AG10803 (cell line): Measurements from ENCODE around the gene PRTFDC1.

Experiments used
- DNase-seq: peaks from one replicate; pipeline ENCODE4 v3.0.0; 2010; ENCODE audit warnings: low read depth
- H3K4me3 ChIP-seq: 2 replicates; pipeline ENCODE4 v1.5.1; 2011; ENCODE audit warnings: mild to moderate bottlenecking, low read length, control low read depth
- TF ChIP-seq, protein P1 (sequence below): conservative IDR thresholded peaks from 2 replicates; pipeline ENCODE4 v1.5.1; 2011; ENCODE audit warnings: mild to moderate bottlenecking, low read length, control low read depth, inconsistent platforms

PRTFDC1 gene

DNA sequence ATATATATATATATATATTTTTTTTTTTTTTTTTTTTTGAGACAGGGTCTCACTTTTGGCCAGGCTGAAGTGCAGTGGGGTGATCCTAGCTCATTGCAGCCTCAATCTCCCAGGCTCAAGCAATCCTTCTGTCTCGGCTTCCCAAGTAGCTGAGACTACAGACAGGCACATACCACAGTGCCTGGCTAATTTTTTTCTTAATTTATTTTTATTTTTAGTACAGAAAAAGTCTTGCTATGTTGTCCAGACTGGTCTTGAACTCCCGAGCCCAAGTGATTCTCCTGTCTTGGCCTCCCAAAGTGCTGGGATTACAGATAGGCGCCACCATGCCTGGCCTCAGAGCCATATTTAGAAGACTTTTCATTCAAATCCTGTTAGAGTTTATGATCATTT, 79.6 kb downstream of the PRTFDC1 start:
- H3K4me3 ChIP-seq: no peak overlapping the region
- TF ChIP-seq, protein P1, sequence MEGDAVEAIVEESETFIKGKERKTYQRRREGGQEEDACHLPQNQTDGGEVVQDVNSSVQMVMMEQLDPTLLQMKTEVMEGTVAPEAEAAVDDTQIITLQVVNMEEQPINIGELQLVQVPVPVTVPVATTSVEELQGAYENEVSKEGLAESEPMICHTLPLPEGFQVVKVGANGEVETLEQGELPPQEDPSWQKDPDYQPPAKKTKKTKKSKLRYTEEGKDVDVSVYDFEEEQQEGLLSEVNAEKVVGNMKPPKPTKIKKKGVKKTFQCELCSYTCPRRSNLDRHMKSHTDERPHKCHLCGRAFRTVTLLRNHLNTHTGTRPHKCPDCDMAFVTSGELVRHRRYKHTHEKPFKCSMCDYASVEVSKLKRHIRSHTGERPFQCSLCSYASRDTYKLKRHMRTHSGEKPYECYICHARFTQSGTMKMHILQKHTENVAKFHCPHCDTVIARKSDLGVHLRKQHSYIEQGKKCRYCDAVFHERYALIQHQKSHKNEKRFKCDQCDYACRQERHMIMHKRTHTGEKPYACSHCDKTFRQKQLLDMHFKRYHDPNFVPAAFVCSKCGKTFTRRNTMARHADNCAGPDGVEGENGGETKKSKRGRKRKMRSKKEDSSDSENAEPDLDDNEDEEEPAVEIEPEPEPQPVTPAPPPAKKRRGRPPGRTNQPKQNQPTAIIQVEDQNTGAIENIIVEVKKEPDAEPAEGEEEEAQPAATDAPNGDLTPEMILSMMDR: no peak
- DNase-seq: no peak

DNA sequence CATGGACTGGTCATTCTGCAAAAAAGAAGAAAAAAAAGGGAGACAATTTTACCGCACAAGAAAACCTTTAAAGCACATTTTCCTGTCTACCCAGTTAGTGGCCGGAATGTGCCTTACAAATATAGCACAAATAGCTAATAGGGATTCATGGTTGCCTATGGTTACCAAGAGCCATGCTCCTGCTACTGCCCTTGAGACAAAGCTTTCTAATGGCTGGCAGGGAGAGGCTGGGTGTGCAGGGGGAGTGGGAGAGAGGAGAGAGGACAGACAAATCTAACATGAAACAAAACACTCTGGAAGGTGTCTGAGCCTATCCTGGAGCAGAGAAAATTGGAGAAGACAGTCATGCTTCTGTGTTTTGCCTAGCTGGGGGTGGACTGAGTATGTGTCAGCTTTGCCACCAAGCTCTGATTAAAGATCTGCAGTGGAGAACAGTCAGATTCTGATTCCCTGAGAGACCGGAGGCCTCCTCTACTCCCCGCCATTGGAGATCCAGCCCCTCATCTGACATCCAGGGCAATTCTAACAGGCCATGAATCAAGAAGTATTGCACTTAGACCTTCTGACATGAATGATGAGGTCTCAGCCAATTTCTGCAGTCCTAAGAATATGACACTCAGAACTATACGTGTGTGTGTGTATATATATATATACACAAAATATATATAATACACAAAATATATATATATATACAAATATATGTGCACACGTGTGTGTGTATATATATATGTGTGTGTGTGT, 80.2 kb downstream of the PRTFDC1 start:
- no peak overlapping the region for H3K4me3 ChIP-seq
- TF ChIP-seq, protein P1: no peak
- no peak for DNase-seq

GRCh38 chr10:24871011-24871935, 81.1 kb downstream of the PRTFDC1 start:
- DNase-seq: no peak
- TF ChIP-seq, protein P1: no peak
- no peak overlapping the region for H3K4me3 ChIP-seq

DNA sequence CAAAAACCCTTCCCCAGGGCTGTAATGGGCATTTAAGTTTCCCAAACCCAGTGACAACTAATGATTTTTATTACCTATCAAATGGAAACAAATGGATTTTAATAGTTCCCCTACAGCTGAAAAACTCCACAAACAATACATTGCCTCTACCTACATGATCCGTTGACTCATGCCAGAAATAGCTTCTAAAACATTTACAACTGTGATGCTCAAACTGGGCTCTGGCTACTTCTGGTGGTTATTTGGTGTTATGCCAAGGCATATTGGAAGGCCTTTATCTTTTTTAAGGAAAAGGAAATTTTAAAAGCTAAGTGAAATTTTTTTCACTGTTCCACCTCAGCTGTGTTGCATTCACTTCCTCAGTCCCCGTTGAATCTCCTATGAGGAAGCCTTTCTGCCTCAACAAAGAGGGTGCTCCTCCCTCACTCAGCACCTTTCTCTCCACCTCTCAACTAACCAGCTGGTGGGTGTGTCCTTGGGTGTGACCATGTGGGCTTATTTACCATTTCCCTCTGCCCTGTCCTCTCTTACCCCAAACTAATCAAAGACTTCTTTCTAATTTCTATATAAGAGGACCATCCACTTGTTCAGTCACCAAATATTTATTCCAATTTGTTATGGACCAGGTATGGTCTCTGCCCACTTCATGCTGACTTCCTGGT, 82.9 kb downstream of the PRTFDC1 start:
- DNase-seq: no peak
- TF ChIP-seq, protein P1: no peak
- no peak overlapping the region for H3K4me3 ChIP-seq

DNA sequence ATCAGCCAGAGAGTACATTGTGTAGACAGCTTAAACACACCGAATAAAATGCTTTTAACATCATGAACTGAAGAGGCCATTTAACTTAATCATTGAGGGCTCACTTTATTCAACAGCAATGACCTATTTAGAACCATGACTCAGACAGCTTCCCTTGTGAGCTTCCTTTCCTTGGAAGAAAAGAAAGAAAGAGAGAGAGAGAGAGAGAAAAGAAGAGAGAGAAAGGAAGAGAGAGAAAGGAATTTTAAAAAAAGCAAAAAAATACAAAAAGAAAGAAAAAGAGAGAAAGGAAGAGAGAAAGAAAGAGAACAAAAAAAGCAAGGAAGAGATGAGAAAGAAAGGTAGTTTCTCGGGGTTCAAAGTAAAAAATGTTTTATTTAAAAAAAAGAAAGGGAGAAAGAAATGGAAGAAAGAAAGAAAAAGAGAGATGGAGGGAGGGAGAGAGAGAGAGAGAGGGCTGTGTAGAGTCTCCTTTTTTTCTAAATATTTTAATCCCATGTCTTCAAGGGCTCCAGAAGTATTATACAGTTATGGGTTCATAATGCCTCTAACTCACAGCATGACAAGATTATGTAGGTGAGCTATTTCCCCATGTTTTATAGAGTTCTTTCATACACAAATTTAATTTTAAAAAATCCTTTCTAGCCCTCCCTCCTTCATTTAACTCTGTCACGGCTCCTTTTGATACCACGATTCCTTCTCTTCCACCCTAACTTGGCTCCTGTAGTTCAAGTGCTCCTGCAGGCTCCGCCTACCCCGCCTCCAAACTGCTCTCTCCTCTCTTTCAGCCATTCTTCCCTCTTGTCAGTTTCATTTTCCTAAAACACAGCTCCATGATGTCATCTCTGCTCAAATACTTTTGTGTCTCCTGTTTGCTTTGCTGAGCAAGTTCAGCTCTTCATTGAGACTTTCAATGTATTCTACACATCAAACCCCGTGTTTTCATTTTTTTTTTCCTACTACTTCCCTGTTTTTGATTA, 85.5 kb downstream of the PRTFDC1 start:
- no peak overlapping the region for H3K4me3 ChIP-seq

GRCh38 chr10:24865783-24866182, 86.6 kb downstream of the PRTFDC1 start:
- no peak for DNase-seq
- no peak overlapping the region for H3K4me3 ChIP-seq
- TF ChIP-seq, protein P1: no peak

More for the DNA sequence above, 85.5 kb downstream of the PRTFDC1 start:
- TF ChIP-seq, protein P1: no peak
- peak; percentile 67 for DNase-seq
